NCI-H82 treated with DMSO at 0.1 percent for 48 hours (cell line): ENCODE measurements around the gene C1orf74.

Experiments used
- DNase-seq: peaks from one replicate; lab custom pipeline; 2025; ENCODE audit not compliant: unreplicated experiment; lab: John Stamatoyannopoulos, UW

Gene C1orf74

GRCh38 chr1:209784265-209785169 lies at the start of gene C1orf74:
C1orf74 (minus strand) TSS chr1:209784559; CDS start chr1:209783634, 925 bp downstream.
- DNase-seq: peak; percentile 99

DNA sequence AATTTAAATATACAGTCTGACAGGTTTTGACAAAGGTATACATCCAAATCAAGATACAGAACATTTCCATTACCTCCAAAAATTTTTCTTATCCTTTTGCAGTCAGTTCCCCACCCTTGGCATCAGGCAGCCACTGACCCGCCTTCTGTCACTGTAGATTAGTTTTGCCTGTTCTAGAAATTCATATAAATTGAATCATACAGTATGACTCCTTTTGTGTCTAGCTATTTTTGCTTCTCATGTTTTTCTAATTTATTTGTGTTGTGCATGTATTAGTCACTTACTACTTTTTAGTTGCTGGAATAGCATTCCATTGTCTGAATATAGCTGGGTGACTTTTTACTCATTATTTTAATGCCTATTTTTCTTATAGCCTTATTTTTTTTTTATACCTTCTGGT lies 47.3 kb upstream of the C1orf74 start:
- no peak for DNase-seq

DNA sequence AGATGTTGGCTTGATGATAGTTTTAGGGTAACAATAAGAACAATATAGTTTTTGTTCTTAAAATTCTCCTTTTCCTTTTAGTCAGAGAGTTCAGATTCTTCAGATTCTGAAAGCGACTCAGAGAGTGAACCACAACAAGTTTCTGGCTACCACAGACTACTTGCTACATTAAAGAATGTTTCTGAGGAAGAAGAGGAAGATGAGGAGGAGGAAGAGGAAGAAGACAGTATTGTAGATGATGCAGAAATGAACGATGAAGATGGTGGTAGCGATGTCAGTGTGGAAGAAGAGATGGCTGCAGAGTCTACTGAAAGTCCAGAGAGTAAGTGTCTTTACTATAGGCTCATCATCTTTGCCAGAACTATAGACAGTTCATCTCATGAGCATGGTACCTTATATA lies 46.4 kb upstream of the C1orf74 start:
- DNase-seq: no peak

DNA sequence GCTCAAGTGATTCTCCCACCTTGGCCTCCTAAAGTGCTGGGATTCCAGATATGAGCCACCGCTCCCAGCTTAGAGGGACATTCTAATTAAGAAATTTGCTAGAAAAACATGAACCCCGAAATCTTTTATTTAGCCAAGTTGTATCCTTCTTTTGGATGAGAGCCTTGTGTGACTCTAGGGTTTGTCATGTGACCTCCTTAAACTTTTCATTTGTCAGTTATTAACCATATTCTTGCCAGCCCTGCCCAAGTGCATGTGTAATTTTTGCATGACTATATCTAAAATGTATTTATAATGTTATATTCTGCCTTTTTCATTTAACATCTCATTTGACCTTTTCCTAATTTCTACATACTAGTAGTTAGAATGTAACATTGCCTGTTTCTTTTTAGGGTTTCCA lies 45.4 kb upstream of the C1orf74 start:
- no peak for DNase-seq

DNA sequence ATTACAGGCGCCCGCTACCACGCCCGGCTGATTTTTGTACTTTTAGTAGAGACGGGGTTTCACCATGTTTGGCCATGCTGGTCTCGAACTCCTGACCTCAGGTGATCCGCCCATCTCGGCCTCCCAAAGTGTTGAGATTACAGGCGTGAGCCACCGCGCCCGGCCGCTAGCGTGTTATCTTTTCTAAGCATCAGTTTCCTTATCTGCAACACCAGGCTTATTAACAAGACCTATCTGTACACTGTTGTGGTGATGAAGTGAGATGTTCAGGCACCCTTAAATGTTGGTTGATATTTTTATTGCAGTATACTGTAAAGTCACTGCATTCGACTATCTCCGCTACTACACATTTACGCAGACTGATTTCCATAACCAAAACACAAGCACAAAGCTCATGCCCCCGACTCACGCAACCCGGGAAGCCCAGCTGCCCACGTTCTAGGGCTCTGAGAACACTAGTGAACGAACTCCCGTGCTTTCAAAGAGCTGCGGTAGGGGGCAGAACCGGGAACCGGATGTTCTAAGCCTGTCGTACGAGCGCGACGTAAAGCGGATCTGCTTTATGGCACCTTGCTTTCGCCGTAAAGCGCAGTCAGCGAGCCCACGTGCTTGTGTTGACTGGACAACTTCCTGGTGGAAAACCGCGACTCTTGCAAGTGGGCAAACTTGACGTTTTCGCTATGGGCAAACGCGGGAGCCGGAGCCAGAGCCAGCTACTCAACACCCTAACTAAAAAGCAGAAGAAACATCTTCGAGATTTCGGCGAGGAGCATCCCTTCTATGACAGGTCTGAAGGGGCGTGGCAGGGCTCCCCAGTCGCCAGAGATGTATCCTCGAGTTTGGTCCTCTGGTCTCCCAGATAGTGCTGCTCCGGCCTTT lies 43.3 kb upstream of the C1orf74 start, which contains the start of gene UTP25:
Gene UTP25, plus strand, starts transcription at position 589 of the 879 bp plus-strand sequence. Its CDS starts 92 bp downstream, at position 681.
- DNase-seq: peak; percentile 94

- DNase-seq: no peak
These were observed 41.5 kb upstream of the C1orf74 start for GRCh38 chr1:209825591-209826434.

DNA sequence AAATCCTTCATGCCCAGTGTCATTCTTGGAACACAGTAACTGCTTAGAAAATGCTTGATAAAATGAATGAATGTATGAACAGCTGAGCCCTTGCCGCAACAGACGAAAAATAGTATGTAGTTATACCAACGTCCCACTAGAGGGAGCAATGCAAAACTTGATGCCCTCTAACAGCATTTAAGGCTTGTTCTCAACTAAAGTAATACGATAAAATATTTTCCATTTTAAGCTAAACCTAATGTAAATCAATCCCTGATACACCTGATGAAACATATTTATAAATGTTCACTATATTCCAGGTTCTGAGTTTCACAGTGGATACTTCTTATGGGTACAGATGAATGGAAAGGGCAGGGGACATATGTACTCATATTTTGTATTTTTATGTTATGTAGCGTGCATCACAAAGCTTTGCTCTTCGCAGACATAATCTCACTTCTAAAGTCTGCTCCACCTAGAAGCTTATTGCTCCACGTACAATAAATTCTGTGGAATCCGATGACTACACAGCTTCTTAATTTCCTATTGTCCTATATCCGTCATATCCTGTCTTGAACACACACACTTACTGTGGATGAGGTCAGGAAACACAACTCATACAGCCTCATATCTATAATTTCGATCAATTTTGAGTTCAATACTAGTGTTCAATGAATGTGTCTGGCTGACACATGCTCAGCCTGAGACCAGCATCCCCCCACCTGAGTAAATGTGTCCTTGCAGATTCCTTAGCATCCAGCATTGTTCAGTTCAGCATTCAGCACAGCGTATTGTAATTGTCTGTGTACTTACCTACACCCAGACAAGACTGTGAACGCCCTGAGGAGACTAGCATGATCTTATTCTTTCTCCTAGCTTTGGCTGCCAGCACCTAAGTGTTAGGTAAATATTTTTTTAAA lies 39.0 kb upstream of the C1orf74 start:
- peak; percentile 42 for DNase-seq

DNA sequence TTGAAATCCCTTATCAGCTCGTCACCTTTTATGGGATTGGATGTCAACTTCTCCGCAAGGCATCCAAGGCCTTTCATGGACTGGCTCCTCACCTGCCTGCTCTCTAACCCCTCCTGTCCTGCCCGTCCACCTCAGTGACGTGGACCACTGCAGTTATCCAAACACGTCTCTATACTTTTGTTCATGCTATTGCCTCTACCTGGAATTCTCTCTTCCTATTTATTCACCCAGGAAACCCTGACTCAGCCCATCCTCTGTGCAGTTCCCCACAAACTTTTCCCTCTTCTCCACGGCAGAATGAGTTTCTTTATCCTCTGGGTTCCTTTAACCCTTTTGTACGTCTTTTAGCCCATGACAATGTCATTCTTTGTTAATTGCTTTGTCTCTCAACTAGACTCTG lies 38.3 kb upstream of the C1orf74 start:
- no peak for DNase-seq

DNA sequence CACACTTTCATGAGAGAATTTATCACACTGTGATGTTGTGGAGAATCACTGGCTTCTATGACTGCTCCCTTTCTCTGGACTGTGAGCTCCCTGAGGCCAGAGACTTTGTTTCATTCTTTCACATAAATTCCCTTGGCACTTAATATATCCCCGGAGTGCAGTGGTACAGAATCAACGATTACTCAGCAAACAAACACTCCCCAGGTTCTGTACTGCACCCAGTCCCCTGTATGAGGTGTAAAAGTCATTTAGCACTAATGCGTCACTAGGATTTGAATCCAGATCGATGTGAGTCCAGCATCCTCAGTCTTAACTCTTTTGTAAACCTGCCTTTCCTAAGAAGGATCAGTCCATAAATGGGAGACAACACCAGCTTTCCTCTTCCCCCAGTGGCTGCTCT lies 36.6 kb upstream of the C1orf74 start:
- DNase-seq: no peak

DNA sequence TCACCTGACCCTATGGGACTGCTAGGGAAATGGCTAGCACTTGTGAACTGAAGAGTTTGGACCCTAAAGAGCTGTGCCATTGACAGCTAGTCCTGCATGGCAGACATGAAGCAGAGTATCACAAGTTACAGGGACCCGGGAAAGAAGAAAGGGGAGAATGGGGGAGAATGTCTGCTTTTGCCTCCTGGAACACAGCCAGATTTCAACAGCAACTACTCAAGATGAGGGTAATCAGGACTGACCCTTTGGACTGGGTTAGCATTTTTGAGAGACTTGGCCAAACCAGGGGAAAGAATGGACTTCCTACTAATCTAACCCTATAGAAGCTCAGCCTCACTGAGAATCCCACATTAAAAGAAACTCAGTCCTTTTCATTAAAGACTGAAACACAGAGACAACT lies 34.7 kb upstream of the C1orf74 start:
- no peak for DNase-seq

GRCh38 chr1:209817691-209818090 lies 33.3 kb upstream of the C1orf74 start:
- no peak for DNase-seq

DNA sequence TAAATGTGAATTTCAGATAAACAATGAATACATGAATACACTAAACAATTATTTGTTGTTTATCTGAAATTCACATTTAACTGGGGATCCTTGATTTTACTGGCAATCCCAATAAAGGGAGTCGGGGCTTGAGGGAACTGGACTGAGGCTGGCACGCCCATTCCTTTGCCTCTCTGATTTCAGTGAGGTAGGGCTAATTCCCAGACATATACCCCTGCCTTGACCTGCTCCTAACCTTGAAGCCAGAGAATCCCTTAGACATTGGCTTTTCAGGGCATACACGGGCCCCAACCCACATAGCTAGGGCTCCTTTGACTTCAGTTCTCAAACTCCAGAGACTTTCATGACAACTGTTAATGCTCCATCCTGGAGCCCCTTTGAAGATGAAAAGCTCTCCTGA lies 32.6 kb upstream of the C1orf74 start:
- no peak for DNase-seq

DNA sequence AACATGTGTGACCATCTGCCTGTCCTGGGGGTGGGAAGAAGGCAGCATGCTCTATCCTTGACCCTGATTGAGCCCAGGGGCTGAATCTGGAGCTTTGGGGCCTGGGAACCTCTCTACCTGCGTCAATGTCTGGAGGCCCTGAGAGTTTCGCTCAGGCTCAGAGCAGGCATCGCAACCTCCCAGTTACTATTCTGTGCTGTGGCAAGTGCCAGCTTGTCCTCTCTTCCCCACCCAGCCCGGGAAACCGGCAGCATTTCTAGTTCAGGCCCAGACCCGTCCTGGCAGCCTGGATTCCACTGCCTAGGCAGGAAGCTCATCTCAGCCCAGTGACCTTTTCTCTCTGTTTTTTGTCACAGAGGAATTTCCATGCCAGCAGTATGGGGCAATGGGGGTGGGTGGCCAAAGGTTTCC lies 31.6 kb upstream of the C1orf74 start:
- no peak for DNase-seq

- no peak for DNase-seq
These were observed 31.1 kb upstream of the C1orf74 start for GRCh38 chr1:209815490-209815889.

DNA sequence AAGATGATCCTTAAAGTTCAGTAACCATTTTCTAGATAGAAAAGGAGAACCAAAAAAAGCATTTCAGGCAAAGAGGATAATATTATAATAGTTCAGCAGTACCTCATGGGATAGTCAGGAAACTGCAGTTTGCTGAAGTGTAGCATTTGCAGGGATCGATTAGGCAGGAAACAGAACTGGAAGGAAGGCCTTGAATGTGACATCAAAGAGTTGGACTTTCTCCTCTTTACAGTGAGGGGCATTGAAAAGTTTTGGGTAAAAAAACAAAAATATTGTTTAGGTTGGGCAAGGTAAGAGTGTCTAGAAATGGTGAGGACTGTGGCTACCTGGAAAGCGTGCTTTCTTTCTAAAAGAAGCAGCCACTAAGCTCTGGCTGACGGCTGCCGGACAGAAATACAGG lies 29.5 kb upstream of the C1orf74 start:
- no peak for DNase-seq

DNA sequence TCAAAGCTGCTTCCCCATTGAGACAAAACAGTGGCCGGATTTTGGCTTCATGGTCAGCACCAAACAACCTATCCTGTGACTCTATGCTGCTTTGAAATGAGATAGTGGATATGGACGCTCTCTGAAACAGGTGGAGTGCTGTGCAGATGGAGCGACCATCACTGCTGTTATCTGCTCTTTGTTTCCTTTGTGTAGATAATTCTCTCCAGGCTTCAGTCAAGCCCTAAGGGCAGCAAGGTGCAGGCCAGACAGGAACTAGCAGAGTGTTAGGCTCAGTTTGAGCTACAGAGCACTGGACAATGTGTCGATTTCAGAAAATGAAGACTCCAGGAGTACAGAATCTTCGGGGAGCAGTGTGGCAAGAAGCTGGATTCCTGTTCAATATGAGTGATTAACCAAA lies 26.4 kb upstream of the C1orf74 start:
- DNase-seq: no peak

DNA sequence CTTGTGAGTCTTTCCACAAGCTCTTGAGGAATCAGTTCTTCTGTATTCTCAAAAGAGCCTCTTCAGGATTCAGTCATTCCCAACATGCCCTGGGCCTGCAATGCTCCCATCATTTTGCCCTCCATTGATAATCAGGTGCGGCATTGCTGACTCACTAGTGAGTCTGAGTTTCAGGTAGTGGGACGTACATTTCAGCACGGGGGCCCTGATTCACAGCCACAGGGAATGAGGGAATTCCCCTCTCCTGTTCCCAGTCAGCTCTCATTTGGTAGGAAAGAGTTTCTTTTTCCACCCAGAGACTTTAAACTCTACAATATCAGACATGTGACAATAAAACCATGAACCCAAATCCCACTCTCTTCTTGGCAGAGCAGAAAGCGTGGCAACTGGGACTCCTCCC lies 25.3 kb upstream of the C1orf74 start:
- DNase-seq: no peak

GRCh38 chr1:209808059-209808581 lies 23.8 kb upstream of the C1orf74 start:
- DNase-seq: no peak

- DNase-seq: no peak
These were observed 23.1 kb upstream of the C1orf74 start for GRCh38 chr1:209807509-209807908.
